Esophagus squamous epithelium (tissue), 5 donors: Measurements from ENCODE around the gene FADS3. TPM values are rescaled to one million over a fixed set of nuclear protein-coding genes. Genes with fewer than 3 reads are reported as not detected.

Source experiments
- DNase-seq: peaks from one replicate; lab custom pipeline; 2025; lab: John Stamatoyannopoulos, UW
- H3K27ac ChIP-seq, 4 donors: fragments of 200-600 bp; sonication (generic); one replicate each; pipeline ENCODE4 v1.5.1; 2016 to 2019; ENCODE audit warnings: mild to moderate bottlenecking in 1 of 4
- H3K27me3 ChIP-seq, 4 donors: fragments of 200-600 bp; sonication (generic); 1 replicate in 3 of 4; 2 replicates in 1 of 4; pipeline versions ENCODE4 v1.5.1 to v1.6.0; 2017 to 2021; ENCODE audit warnings: antibody characterized with exemption in 1 of 4
- H3K36me3 ChIP-seq, 3 donors: fragments of 200-600 bp; sonication (generic); one replicate each; pipeline ENCODE4 v1.5.1; 2016 to 2019
- H3K4me1 ChIP-seq, 3 donors: fragments of 200-600 bp; sonication (generic); one replicate each; pipeline ENCODE4 v1.5.1; 2017 to 2019
- H3K4me3 ChIP-seq, 4 donors: fragments of 200-600 bp; sonication (generic); 1 replicate in 3 of 4; 2 replicates in 1 of 4; pipeline ENCODE4 v1.5.1; 2016 to 2019; ENCODE audit warnings: mild to moderate bottlenecking in 2 of 4, moderate library complexity in 1 of 4
- H3K9me3 ChIP-seq, 3 donors: fragments of 200-600 bp; sonication (generic); one replicate each; pipeline ENCODE4 v1.5.1; 2016 to 2019
- POLR2A ChIP-seq, 4 donors: fragments of 450-650 bp; IDR thresholded peaks; one replicate each; pipeline ENCODE4 v1.6.1; 2017; ENCODE audit warnings: antibody characterized with exemption in 4 of 4, mild to moderate bottlenecking in 4 of 4, moderate library complexity in 3 of 4
- WGBS, 2 donors: methylation state at CpG; one replicate each; pipeline ENCODE4 v1.1.5; 2018; 5-methylcytosine and 5-hydroxymethylcytosine counted together
- intact Hi-C: fragments of 100-400 bp; cut with DNase I; formaldehyde crosslinking; loops from one replicate; pipeline ENCODE4 v1.15.0; 2022
- total RNA-seq, 4 donors: library from RNA; depleted of rRNA; stranded (reverse); fragments of >200 nt; gene quantifications; one replicate each; pipeline ENCODE4 v1.1.0, GENCODE V29; 2016
- TF ChIP-seq, protein P1 (sequence below), 6 experiments: fragments of 450-650 bp in 4 of 6; fragments of 200-600 bp in 2 of 6; sonication (generic) in 2 of 6; IDR thresholded peaks; one replicate each; pipeline ENCODE4 v1.5.1; 2016 to 2019; ENCODE audit warnings: antibody characterized with exemption in 6 of 6, mild to moderate bottlenecking in 4 of 6, moderate library complexity in 4 of 6
- donor health status: DM: yes; HTN: yes; CAD: no.

Gene FADS3
- total RNA-seq, 4 donors from 2014 or later, result 6.1 to 16.0 (median 7.1) TPM

DNA sequence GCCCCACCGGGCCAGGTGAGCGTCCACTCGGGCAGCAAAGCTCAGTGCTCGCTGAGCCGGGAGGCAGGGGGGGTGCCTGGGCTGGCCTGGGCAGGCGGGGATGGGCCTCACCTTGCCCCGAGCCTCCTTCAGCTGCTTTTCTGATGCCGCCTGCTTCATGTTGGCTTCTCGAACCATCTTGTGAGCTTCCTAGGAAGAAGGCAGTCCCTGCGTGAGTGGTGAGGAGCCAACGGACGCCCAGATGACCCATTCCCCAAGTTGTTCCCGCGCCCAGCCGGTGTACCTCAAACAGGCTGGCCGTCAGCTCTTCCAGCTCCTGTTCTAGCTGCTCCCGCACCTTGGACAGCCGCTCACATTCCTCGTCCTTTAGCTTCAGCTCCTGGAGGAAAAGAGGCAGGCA is 15.9 kb upstream of the FADS3 start:
- Histone ChIP-seq H3K4me3 (no peak overlapping the region), H3K36me3 (peaks cover 0 to 37% (median 6%) of the 10 kb centered on the region in 3 donors), H3K27me3 (peaks cover 0 to 7% (median 0%) of the 10 kb centered on the region in 4 donors), H3K4me1 (peaks cover 5 to 41% (median 5%) of the 10 kb centered on the region in 3 donors), H3K27ac (no peak overlapping the region), H3K9me3 (no peaks in the 10 kb centered on the region)
- 67 to 73% methylated on average over 8 to 10 of the region's 19 CpGs for WGBS, 2 donors
- TF ChIP-seq, protein P1, sequence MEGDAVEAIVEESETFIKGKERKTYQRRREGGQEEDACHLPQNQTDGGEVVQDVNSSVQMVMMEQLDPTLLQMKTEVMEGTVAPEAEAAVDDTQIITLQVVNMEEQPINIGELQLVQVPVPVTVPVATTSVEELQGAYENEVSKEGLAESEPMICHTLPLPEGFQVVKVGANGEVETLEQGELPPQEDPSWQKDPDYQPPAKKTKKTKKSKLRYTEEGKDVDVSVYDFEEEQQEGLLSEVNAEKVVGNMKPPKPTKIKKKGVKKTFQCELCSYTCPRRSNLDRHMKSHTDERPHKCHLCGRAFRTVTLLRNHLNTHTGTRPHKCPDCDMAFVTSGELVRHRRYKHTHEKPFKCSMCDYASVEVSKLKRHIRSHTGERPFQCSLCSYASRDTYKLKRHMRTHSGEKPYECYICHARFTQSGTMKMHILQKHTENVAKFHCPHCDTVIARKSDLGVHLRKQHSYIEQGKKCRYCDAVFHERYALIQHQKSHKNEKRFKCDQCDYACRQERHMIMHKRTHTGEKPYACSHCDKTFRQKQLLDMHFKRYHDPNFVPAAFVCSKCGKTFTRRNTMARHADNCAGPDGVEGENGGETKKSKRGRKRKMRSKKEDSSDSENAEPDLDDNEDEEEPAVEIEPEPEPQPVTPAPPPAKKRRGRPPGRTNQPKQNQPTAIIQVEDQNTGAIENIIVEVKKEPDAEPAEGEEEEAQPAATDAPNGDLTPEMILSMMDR (IDR thresholded peaks at IDR 0.05), result no peak
- no peak for TF ChIP-seq POLR2A (IDR thresholded peaks at IDR 0.05)
- intact Hi-C loops, result no loop called here
- no peak for DNase-seq

DNA sequence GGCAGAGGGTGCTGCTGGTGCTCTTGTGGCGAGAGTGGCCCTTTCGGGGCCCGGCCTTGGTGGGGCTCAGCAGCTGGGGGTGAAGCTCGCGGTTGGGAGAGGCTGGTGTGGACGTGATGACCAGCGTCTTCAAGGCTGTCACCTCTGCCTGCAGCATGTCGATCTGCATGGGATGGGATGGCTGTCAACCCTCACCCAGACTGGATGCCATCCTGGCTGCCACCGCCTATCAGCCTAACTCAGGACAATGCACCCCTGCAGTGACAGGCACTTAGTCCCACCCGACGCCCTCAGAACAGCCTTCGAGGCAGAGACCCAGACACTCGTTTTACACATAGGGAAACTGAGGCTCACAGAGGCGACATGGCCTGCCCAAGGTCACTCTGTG is 15.2 kb upstream of the FADS3 start:
- intact Hi-C loops, result no loop called here
- WGBS, 2 donors, result 52 to 100% methylated on average over 1 to 3 of the region's 14 CpGs

DNA sequence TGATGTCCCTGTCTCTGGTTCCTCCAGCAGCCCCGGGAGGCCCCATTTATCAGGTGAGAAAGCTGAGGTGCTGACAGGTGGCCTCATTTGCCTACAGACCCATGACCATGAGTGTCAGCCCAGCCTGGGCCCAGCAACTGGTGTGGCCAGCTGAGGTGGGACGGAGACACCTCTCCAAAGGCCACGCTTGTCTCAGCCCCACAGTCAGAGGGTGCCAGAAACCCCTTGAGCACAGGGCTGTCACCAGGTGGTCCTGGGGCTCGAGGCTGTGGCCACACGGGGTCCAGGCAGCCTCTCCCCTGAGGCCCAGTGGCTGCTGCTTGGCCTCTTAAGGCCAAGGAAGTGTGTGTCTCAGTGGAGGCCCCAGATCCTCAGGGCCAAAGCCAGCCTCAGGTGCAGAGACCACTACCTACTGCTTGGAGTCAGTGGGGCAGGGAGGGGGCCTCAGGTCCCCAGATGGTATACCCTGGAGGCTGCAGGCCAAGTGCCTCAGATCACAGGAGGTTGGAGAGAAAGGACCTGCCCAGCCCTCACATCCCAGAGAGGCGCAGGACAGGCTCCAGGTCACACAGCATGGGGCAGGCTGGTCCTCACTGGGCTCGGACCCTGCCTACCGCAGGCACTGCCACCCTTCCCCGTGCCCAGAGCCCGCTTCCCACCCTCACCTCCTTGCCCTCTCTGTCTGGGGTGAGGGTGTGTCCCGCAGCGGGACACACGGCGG is 14.6 kb upstream of the FADS3 start:
- WGBS, 2 donors, result 100% methylated on average over 1 of the region's 14 CpGs; no CpG with 5 or more reads in 1 of the 2 donors
- DNase-seq, result no peak
- H3K27ac ChIP-seq, result no peak overlapping the region
- H3K9me3 ChIP-seq, result no peaks in the 10 kb centered on the region
- H3K4me1 ChIP-seq, result peaks cover 0 to 28% (median 4%) of the 10 kb centered on the region in 3 donors
- intact Hi-C loops, result no loop called here
- TF ChIP-seq POLR2A (IDR thresholded peaks at IDR 0.05), result no peak
- TF ChIP-seq, protein P1 (IDR thresholded peaks at IDR 0.05), result no peak
- H3K36me3 ChIP-seq, result peaks cover 0 to 40% (median 6%) of the 10 kb centered on the region in 3 donors
- no peak overlapping the region for H3K4me3 ChIP-seq
- H3K27me3 ChIP-seq, result peaks cover 0 to 7% (median 0%) of the 10 kb centered on the region in 4 donors

More for the DNA sequence above, 15.2 kb upstream of the FADS3 start:
- no peak for TF ChIP-seq POLR2A (IDR thresholded peaks at IDR 0.05)
- TF ChIP-seq, protein P1 (IDR thresholded peaks at IDR 0.05), result no peak
- H3K4me1 ChIP-seq, result peaks cover 0 to 33% (median 4%) of the 10 kb centered on the region in 3 donors
- H3K4me3 ChIP-seq, result no peak overlapping the region
- no peaks in the 10 kb centered on the region for H3K9me3 ChIP-seq
- DNase-seq, result no peak
- H3K27ac ChIP-seq, result no peak overlapping the region
- peaks cover 0 to 7% (median 0%) of the 10 kb centered on the region in 4 donors for H3K27me3 ChIP-seq
- peaks cover 0 to 37% (median 6%) of the 10 kb centered on the region in 3 donors for H3K36me3 ChIP-seq

DNA sequence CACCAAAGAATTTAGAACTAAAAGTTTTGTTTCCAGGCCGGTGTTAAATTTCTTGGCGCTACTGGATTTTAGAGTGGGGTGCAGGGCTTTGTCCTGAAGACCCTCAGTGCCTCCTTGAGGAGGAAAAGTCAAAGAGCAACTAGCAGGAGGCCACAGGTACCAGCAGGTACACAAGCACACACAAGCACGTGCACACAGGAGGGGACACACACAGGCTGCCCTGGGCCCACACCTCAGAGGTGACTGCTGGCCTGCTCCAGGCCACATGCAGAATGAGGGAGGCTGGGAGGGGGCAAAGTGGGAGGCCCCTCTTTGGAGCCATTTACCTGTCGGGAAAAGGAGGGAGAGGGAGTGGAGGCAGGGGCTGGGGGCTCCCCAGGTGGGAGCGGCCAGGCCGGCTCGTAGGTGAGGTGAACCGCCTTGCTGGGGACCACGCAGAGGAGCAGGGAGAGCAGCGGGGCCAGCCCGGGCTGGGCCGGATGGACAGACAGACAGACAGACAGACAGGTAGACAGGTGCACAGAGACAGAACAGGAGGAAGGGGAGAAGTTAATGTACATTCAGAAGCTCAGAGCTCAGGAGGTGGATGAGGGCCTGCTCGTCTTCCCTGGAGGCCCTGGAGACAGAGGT is 13.8 kb upstream of the FADS3 start:
- Histone ChIP-seq H3K27ac (no peak overlapping the region), H3K4me3 (no peak overlapping the region), H3K4me1 (peaks cover 0 to 20% (median 0%) of the 10 kb centered on the region in 3 donors), H3K36me3 (peaks cover 0 to 42% (median 6%) of the 10 kb centered on the region in 3 donors), H3K27me3 (peaks cover 0 to 7% (median 0%) of the 10 kb centered on the region in 4 donors), H3K9me3 (no peaks in the 10 kb centered on the region)
- TF ChIP-seq POLR2A (IDR thresholded peaks at IDR 0.05), result no peak
- TF ChIP-seq, protein P1 (IDR thresholded peaks at IDR 0.05), result no peak
- WGBS, 2 donors, result 88 to 89% methylated on average over 10 to 11 of the region's 13 CpGs
- no peak for DNase-seq
- intact Hi-C loops, result no loop called here
